Measurements from ENCODE around the gene CCNB1. TPM values are rescaled to one million over a fixed set of nuclear protein-coding genes. Genes with fewer than 3 reads are reported as not detected.
A peak's percentile ranks its signal among the peaks of the same experiment; 100 is the strongest.
"Not testable (repeated sequence)": the region's sequence is repeated elsewhere in the genome, so short reads cannot be mapped to it uniquely, and the experiment has no call there.

CCNB1 gene
- total RNA-seq, 1 donor from 2014 or later, result 3.6 TPM

GRCh38 chr5:69217548-69218526, 50.9 kb downstream of the CCNB1 start:
- Histone ChIP-seq H3K9me3 (no peaks in the 10 kb centered on the region), H3K4me1 (peaks cover 9% of the 10 kb centered on the region), H3K4me3 (peak overlapping the region; percentile 92), H3K27me3 (no peaks in the 10 kb centered on the region), H3K36me3 (no peaks in the 10 kb centered on the region), H3K27ac (peak overlapping the region; percentile 96)
- ATAC-seq (peak; percentile 99), DNase-seq (peak; percentile 99)
- intact Hi-C loops (cut with DNase I), result no loop called here
- TF ChIP-seq, protein P1, sequence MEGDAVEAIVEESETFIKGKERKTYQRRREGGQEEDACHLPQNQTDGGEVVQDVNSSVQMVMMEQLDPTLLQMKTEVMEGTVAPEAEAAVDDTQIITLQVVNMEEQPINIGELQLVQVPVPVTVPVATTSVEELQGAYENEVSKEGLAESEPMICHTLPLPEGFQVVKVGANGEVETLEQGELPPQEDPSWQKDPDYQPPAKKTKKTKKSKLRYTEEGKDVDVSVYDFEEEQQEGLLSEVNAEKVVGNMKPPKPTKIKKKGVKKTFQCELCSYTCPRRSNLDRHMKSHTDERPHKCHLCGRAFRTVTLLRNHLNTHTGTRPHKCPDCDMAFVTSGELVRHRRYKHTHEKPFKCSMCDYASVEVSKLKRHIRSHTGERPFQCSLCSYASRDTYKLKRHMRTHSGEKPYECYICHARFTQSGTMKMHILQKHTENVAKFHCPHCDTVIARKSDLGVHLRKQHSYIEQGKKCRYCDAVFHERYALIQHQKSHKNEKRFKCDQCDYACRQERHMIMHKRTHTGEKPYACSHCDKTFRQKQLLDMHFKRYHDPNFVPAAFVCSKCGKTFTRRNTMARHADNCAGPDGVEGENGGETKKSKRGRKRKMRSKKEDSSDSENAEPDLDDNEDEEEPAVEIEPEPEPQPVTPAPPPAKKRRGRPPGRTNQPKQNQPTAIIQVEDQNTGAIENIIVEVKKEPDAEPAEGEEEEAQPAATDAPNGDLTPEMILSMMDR (IDR thresholded peaks at IDR 0.05), result peak; percentile 33

DNA sequence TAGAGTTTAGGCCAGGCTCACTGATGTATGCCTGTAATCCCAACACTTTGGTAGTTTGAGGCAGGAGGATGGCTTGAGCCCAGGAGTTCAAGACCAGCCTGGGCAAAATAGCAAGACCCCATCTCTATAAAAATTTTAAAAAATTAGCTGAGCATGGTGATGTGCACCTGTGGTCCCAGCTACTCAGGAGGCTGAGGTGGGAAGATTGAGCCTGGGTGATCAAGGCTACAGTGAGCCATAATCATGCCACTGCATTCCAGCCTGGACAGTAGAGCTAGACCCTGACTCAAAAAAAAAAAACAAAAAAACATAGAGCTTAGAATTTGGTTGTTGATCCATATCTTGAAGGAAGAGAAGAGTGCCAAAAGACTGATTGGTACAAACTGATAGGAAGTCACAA, 53.0 kb downstream of the CCNB1 start:
- Histone ChIP-seq H3K4me3 (no peak overlapping the region), H3K27me3 (no peaks in the 10 kb centered on the region), H3K27ac (no peak overlapping the region), H3K4me1 (peaks cover 9% of the 10 kb centered on the region), H3K9me3 (no peaks in the 10 kb centered on the region), H3K36me3 (no peaks in the 10 kb centered on the region)
- no peak for ATAC-seq
- intact Hi-C loops (cut with DNase I), result no loop called here
- TF ChIP-seq, protein P1 (IDR thresholded peaks at IDR 0.05), result no peak
- no peak for DNase-seq

DNA sequence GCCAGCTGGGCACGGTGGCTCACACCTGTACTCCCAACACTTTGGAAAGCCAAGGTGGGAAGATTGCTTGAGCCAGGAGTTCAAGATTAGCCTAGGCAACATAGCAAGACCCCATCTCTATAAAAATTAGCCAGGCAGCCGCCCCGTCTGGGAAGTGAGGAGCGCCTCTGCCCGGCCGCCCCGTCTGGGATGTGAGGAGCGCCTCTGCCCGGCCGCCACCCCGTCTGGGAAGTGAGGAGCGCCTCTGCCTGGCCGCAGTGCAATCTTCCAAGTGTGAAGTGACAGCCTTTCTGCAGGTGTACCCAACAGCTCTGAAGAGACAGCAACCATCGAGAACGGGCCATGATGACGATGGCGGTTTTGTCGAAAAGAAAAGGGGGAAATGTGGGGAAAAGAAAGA, 53.4 kb downstream of the CCNB1 start:
- H3K4me1 ChIP-seq; H3K4me3 ChIP-seq; H3K9me3 ChIP-seq; H3K36me3 ChIP-seq; H3K27ac ChIP-seq; DNase-seq; ATAC-seq; intact Hi-C loops (cut with DNase I); H3K27me3 ChIP-seq: not testable (repeated sequence)

- not testable (repeated sequence) for H3K27ac ChIP-seq, ATAC-seq, DNase-seq
Observed at GRCh38 chr5:69220833-69221232, 53.9 kb downstream of the CCNB1 start.

GRCh38 chr5:69224520-69224919, 57.6 kb downstream of the CCNB1 start:
- Histone ChIP-seq H3K9me3 (no peaks in the 10 kb centered on the region), H3K4me3 (no peak overlapping the region), H3K36me3 (peaks cover 43% of the 10 kb centered on the region), H3K27ac (no peak overlapping the region), H3K4me1 (no peaks in the 10 kb centered on the region), H3K27me3 (no peaks in the 10 kb centered on the region)
- DNase-seq, result peak; percentile 65
- peak; percentile 63 for ATAC-seq
- TF ChIP-seq, protein P1 (IDR thresholded peaks at IDR 0.05), result no peak
- intact Hi-C loops (cut with DNase I), result no loop called here

More at GRCh38 chr5:69220833-69221232, 53.9 kb downstream of the CCNB1 start:
- H3K9me3 ChIP-seq; H3K4me3 ChIP-seq; H3K36me3 ChIP-seq; H3K27me3 ChIP-seq; H3K4me1 ChIP-seq; intact Hi-C loops (cut with DNase I): not testable (repeated sequence)

DNA sequence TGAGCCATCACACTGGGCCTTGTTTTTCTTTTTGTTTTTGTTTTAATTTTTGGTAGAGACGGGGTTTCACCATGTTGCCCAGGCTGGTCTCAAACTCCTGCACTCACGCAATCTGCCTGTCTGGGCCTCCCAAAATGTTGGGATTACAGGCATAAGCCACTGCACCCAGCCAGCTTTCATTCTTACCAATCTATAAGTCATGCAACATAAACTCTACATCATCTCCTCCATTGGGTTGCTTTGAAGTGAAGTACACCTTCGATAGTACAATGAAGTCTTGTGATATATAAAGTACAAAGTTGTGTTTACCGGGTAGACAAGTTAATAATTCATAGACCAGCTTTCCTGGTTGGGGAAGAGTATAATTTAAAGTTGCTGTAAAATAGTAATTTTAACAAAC, 58.9 kb downstream of the CCNB1 start:
- H3K36me3 ChIP-seq, result peaks cover 53% of the 10 kb centered on the region
- no peak for ATAC-seq
- TF ChIP-seq, protein P1 (IDR thresholded peaks at IDR 0.05), result no peak
- no peak for DNase-seq
- intact Hi-C loops (cut with DNase I), result no loop called here
- H3K4me3 ChIP-seq, result no peak overlapping the region
- no peaks in the 10 kb centered on the region for H3K9me3 ChIP-seq
- H3K27ac ChIP-seq, result no peak overlapping the region
- no peaks in the 10 kb centered on the region for H3K4me1 ChIP-seq
- H3K27me3 ChIP-seq, result no peaks in the 10 kb centered on the region

Other genes starting within 250 kb of the CCNB1 start
- 58.1 TPM for gene SLC30A5, start 73.1 kb upstream of the CCNB1 start, total RNA-seq
- 1.6 TPM for gene CENPH, start 22.4 kb downstream of the CCNB1 start, total RNA-seq
- 21.9 TPM for gene CDK7, start 67.7 kb downstream of the CCNB1 start, total RNA-seq
- 11.1 TPM for gene CCDC125, start 165.7 kb downstream of the CCNB1 start, total RNA-seq
- gene AK6, start 202.4 kb downstream of the CCNB1 start, total RNA-seq, result 31.4 TPM
- 31.7 TPM for gene TAF9, start 202.4 kb downstream of the CCNB1 start, total RNA-seq
- 19.1 TPM for gene RAD17, start 202.7 kb downstream of the CCNB1 start, total RNA-seq
- 32.4 TPM for gene MARVELD2, start 248.0 kb downstream of the CCNB1 start, total RNA-seq

Measured in upper lobe of right lung (tissue), 1 donor.